ENCODE measurements around the gene TRIM28. TPM values are rescaled to one million over a fixed set of nuclear protein-coding genes. Genes with fewer than 3 reads are reported as not detected.

Gene TRIM28
- total and polyA plus RNA-seq, 9 of the 15 experiments (the other 6 are each of a cell fraction or from before 2014, with no cell fraction given): 12.1 to 797 (median 490) TPM

DNA sequence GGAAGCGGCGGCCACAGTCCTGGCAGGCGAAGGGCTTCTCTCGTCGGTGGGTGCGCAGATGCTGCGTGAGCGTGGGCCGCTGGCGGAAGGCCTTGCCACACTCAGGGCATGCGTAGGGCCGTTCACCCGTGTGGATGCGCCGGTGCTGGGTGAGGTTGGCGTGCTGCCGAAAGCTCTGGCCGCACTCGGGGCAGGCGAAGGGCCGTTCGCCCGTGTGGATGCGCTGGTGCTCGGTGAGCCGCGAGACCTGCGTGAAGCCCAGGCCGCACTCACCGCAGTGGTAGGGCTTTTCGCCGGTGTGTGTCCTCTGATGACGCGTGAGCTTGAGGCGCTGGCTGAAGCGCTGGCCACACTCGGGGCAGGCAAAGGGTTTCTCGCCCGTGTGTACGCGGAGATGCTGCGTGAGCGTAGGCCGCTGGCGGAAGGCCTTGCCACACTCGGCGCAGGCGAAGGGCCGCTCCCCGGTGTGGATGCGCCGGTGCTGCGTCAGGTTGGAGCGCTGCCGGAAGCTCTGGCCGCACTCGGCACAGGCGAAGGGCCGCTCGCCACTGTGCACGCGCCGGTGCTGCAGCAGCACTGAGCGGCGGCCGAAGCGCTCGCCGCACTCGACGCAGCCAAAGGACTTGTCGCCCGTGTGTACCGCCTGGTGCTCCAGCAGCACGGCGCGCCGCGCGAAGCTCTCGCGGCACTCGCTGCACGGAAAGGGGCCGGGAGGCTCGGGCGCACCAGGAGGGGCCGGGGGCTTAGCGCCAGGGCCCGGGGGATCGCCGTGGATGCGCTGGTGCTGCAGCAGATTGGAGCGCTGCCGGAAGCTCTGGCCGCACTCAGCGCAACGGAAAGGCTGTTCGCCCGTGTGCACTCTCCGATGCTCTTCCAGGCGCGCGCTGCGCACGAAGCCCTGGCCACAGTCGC is 18.5 kb downstream of the TRIM28 start:
- Histone ChIP-seq H3K9me3 (replicated peaks; ENCODE audit: control insufficient read depth, insufficient read depth, low read depth, low read length) (no peaks in the 10 kb centered on the region), H3K36me3 (ENCODE audit: control insufficient read depth, insufficient read depth, low read length) (peaks cover 11% of the 10 kb centered on the region; the same call in 2 of the 3 replicates), H3K4me2 (ENCODE audit: insufficient read depth, low read length) (no peak overlapping the region), H3K9ac (ENCODE audit: insufficient read depth in 1 of 2, low read depth in 2 of 2, low read length in 2 of 2) (no peak overlapping the region; a peak in 1 of 4 replicates), H3K27ac (ENCODE audit: extremely low read depth, low read depth, low read length) (no peak overlapping the region), H3K4me3 (no peak overlapping the region), H3K27me3 (ENCODE audit: control insufficient read depth in 2 of 2, insufficient read depth in 2 of 2, low read length in 2 of 2) (no peaks in the 10 kb centered on the region), H2AFZ (ENCODE audit: low read depth, low read length) (no peak overlapping the region), H3K4me1 (replicated peaks in 1 of 2; ENCODE audit: control insufficient read depth in 2 of 2, insufficient read depth in 2 of 2, low read length in 2 of 2) (peaks cover 8 to 38% of the 10 kb centered on the region in 2 experiments; a peak in 4 of 5 replicates), H3K9me1 (ENCODE audit: control insufficient read depth, insufficient read depth, low read length) (no peaks in the 10 kb centered on the region), H3K79me2 (ENCODE audit: control insufficient read depth, insufficient read depth, low read length) (peaks cover 28% of the 10 kb centered on the region), H4K20me1 (replicated peaks; ENCODE audit: control insufficient read depth, insufficient read depth, low read length) (no peaks in the 10 kb centered on the region)
- BruUV-seq (replicated peaks): no TSS peak
- FAIRE-seq (no peak), DNase-seq (ENCODE audit: extremely low read depth in 1 of 4, low spot score in 3 of 4) (no peak), ATAC-seq (no peak)
- intact Hi-C loops (cut with micrococcal nuclease) (no loop called here), in situ Hi-C loops (cut with MboI) (no loop called here)
- ChIA-PET POLR2A (interaction anchor here (0.9 kb wide), 1 partner anchor 9 kb away, joined by 3 read pairs; no protein-coding TSS in a partner anchor), CTCF (ENCODE audit: low intra/inter-chr PET ratio) (interaction anchor here (0.7 kb wide), 1 partner anchor 19 kb away, joined by 3 read pairs; no protein-coding TSS in a partner anchor)
- TF ChIP-seq CHD4 (IDR thresholded peaks at IDR 0.05; ENCODE audit: insufficient read depth, insufficient replicate concordance, low read depth, low read length, poor library complexity, severe bottlenecking): no peak
- TF ChIP-seq ZNF347 (CRISPR knock-in tag; IDR thresholded peaks at IDR 0.05; ENCODE audit: low read depth): no peak
- 0 out of 2 replicates have a peak, but pooled peaks have one; percentile 16 for TF ChIP-seq RBFOX2 (IDR thresholded peaks at IDR 0.05; ENCODE audit: low read depth, low read length)
- TF ChIP-seq, protein P1, sequence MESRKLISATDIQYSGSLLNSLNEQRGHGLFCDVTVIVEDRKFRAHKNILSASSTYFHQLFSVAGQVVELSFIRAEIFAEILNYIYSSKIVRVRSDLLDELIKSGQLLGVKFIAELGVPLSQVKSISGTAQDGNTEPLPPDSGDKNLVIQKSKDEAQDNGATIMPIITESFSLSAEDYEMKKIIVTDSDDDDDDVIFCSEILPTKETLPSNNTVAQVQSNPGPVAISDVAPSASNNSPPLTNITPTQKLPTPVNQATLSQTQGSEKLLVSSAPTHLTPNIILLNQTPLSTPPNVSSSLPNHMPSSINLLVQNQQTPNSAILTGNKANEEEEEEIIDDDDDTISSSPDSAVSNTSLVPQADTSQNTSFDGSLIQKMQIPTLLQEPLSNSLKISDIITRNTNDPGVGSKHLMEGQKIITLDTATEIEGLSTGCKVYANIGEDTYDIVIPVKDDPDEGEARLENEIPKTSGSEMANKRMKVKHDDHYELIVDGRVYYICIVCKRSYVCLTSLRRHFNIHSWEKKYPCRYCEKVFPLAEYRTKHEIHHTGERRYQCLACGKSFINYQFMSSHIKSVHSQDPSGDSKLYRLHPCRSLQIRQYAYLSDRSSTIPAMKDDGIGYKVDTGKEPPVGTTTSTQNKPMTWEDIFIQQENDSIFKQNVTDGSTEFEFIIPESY (CRISPR knock-in tag; IDR thresholded peaks at IDR 0.05): peak; percentile 86
- TF ChIP-seq, protein P2, sequence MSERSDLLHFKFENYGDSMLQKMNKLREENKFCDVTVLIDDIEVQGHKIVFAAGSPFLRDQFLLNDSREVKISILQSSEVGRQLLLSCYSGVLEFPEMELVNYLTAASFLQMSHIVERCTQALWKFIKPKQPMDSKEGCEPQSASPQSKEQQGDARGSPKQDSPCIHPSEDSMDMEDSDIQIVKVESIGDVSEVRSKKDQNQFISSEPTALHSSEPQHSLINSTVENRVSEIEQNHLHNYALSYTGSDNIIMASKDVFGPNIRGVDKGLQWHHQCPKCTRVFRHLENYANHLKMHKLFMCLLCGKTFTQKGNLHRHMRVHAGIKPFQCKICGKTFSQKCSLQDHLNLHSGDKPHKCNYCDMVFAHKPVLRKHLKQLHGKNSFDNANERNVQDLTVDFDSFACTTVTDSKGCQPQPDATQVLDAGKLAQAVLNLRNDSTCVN (CRISPR knock-in tag; IDR thresholded peaks at IDR 0.05): no peak
- TF ChIP-seq POLR2G (IDR thresholded peaks at IDR 0.05; ENCODE audit: low read depth, low read length): peak; percentile 71
- TF ChIP-seq FIP1L1 (IDR thresholded peaks at IDR 0.05; ENCODE audit: low read depth, low read length, poor library complexity, severe bottlenecking): peak; percentile 55
- no peak for TF ChIP-seq JUNB (CRISPR knock-in tag; conservative IDR thresholded peaks at IDR 0.05)
- WGBS (ENCODE audit: insufficient coverage, low coverage, missing lambda C conversion rate): 97% methylated on average over 43 of the region's 107 CpGs

Measured in K562 (cell line).